SK-N-SH treated with all-trans-retinoic acid at 6 μM for 48 hours (cell line): Measurements from ENCODE around the gene SLC7A8.

Experiments used
- BACH2 ChIP-seq: fragments of 250-450 bp; sonication (Bioruptor Pico); IDR thresholded peaks from 2 replicates; pipeline ENCODE4 v1.9.0; 2021; ENCODE audit warnings: mild to moderate bottlenecking, borderline replicate concordance
- ZFP3 ChIP-seq: fragments of 250-450 bp; sonication (Bioruptor Pico); IDR thresholded peaks from 2 replicates; pipeline ENCODE4 v1.5.0; 2020; ENCODE audit warnings: mild to moderate bottlenecking, moderate library complexity
- ZFP30 ChIP-seq: fragments of 450-650 bp; formaldehyde crosslinking; IDR thresholded peaks from 2 replicates; pipeline ENCODE4 v1.5.0; 2022; ENCODE audit warnings: mild to moderate bottlenecking, moderate library complexity
- TF ChIP-seq, protein P1 (sequence below): fragments of 250-450 bp; sonication (Bioruptor Pico); IDR thresholded peaks from 2 replicates; pipeline ENCODE4 v1.5.1; 2021; ENCODE audit warnings: mild to moderate bottlenecking, moderate library complexity
- TF ChIP-seq, protein P2 (sequence below): fragments of 250-450 bp; sonication (Bioruptor Pico); IDR thresholded peaks from 2 replicates; pipeline ENCODE4 v1.8.0; 2021; ENCODE audit warnings: low read depth, mild to moderate bottlenecking, moderate library complexity, borderline replicate concordance

DNA sequence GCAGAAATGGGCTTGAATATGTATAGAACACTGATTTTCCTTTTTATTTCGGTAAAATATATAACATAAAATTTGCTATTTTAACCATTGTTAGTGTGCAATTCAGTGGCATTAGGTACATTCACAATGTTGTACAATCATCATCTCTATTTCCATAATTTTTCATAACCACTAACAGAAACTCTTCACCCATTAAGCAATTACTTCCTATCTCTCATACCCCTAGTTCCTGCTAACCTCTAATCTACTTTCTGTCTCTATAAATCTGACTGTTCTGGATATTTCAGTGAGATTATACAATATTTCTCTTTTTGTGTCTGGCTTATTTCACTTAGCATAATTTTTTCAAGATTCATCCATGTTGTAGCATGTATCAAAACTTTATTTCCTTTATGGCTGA, 45.4 kb upstream of the SLC7A8 start:
- TF ChIP-seq, protein P1, sequence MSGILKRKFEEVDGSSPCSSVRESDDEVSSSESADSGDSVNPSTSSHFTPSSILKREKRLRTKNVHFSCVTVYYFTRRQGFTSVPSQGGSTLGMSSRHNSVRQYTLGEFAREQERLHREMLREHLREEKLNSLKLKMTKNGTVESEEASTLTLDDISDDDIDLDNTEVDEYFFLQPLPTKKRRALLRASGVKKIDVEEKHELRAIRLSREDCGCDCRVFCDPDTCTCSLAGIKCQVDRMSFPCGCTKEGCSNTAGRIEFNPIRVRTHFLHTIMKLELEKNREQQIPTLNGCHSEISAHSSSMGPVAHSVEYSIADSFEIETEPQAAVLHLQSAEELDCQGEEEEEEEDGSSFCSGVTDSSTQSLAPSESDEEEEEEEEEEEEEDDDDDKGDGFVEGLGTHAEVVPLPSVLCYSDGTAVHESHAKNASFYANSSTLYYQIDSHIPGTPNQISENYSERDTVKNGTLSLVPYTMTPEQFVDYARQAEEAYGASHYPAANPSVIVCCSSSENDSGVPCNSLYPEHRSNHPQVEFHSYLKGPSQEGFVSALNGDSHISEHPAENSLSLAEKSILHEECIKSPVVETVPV (CRISPR knock-in tag), result no peak
- TF ChIP-seq ZFP3 (CRISPR knock-in tag) (no peak), BACH2 (CRISPR knock-in tag) (no peak), ZFP30 (CRISPR knock-in tag) (no peak)
- TF ChIP-seq, protein P2, sequence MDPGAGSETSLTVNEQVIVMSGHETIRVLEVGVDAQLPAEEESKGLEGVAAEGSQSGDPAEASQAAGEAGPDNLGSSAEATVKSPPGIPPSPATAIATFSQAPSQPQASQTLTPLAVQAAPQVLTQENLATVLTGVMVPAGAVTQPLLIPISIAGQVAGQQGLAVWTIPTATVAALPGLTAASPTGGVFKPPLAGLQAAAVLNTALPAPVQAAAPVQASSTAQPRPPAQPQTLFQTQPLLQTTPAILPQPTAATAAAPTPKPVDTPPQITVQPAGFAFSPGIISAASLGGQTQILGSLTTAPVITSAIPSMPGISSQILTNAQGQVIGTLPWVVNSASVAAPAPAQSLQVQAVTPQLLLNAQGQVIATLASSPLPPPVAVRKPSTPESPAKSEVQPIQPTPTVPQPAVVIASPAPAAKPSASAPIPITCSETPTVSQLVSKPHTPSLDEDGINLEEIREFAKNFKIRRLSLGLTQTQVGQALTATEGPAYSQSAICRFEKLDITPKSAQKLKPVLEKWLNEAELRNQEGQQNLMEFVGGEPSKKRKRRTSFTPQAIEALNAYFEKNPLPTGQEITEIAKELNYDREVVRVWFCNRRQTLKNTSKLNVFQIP (CRISPR knock-in tag), result no peak
